T-cell (primary cell): ENCODE measurements around the gene PFN2. TPM values are rescaled to one million over a fixed set of nuclear protein-coding genes. Genes with fewer than 3 reads are reported as not detected.

ENCODE experiments used
- ATAC-seq, 4 experiments: fragments of 200-7000 bp in 3 of 4; fragments of 150-1000 bp in 1 of 4; cut with Tn5 transposase; replicated peaks in 1 of 4; 1 replicate in 3 of 4; 2 replicates in 1 of 4; pipeline ENCODE4 v1.10.0; 2021; ENCODE audit warnings: moderate library complexity in 3 of 4, mild to moderate bottlenecking in 2 of 4, moderate number of reproducible peaks in 1 of 4
- CTCF ChIA-PET, 2 donors: fragments of 300-600 bp; sonication (Branson Sonifier 250); formaldehyde crosslinking; loops; one replicate each; lab custom pipeline; 2022; ENCODE audit warnings: antibody characterized with exemption in 2 of 2; lab: Charles Lee
- POLR2A ChIA-PET, 2 donors: fragments of 300-600 bp; sonication (Branson Sonifier 250); formaldehyde crosslinking; loops; one replicate each; lab custom pipeline; 2022; ENCODE audit warnings: antibody characterized with exemption in 2 of 2; lab: Charles Lee
- DNase-seq, 35 experiments: peaks; one replicate each; pipeline versions ENCODE4 v3.0.0 to v3.0.0-alpha.2; 2013 to 2023
- H3K27ac ChIP-seq: one replicate; pipeline ENCODE4 v1.5.1; 2013; ENCODE audit warnings: low read length
- H3K27me3 ChIP-seq, 2 experiments: replicated peaks in 1 of 2; 1 replicate in 1 of 2; 2 replicates in 1 of 2; pipeline versions ENCODE4 v1.6.1 to v1.7.0; 2013; ENCODE audit warnings: low read length in 1 of 2, mixed read lengths in 1 of 2; ENCODE audit not compliant: control insufficient read depth in 2 of 2, insufficient read depth in 2 of 2; ENCODE audit errors: extremely low read depth in 1 of 2
- H3K36me3 ChIP-seq, 2 donors: 1 replicate in 1 of 2; 2 replicates in 1 of 2; pipeline versions ENCODE4 v1.6.1 to v1.7.0; 2013; ENCODE audit warnings: low read length in 1 of 2; ENCODE audit not compliant: control insufficient read depth in 2 of 2, insufficient read depth in 1 of 2; ENCODE audit errors: extremely low read depth in 1 of 2
- H3K4me1 ChIP-seq, 2 experiments: 1 replicate in 1 of 2; 2 replicates in 1 of 2; pipeline versions ENCODE4 v1.6.1 to v1.7.0; 2013; ENCODE audit warnings: low read length in 2 of 2, mixed read lengths in 1 of 2; ENCODE audit not compliant: insufficient read depth in 2 of 2, control insufficient read depth in 1 of 2; ENCODE audit errors: extremely low read depth in 1 of 2
- H3K4me3 ChIP-seq, 2 donors: 1 replicate in 1 of 2; 2 replicates in 1 of 2; pipeline versions ENCODE4 v1.5.1 to v1.7.0; 2013; ENCODE audit warnings: mild to moderate bottlenecking in 2 of 2, low read length in 1 of 2, moderate library complexity in 1 of 2; ENCODE audit not compliant: control insufficient read depth in 1 of 2; ENCODE audit errors: extremely low read depth in 1 of 2
- H3K9me3 ChIP-seq: 2 replicates; pipeline ENCODE4 v1.7.0; 2013
- H3K27ac Mint-ChIP-seq, 2 donors: one replicate each; pipeline ENCODE4 v1.8.0; 2020 to 2021; ENCODE audit warnings: mild to moderate bottlenecking in 2 of 2, mixed read lengths in 2 of 2
- H3K27me3 Mint-ChIP-seq, 2 donors: one replicate each; pipeline ENCODE4 v1.8.0; 2021 to 2022; ENCODE audit warnings: mixed read lengths in 2 of 2
- H3K36me3 Mint-ChIP-seq: one replicate; pipeline ENCODE4 v1.8.0; 2021; ENCODE audit warnings: mixed read lengths
- H3K4me1 Mint-ChIP-seq, 3 donors: one replicate each; pipeline ENCODE4 v1.8.0; 2020 to 2022; ENCODE audit warnings: mixed read lengths in 3 of 3, mild to moderate bottlenecking in 1 of 3
- H3K4me3 Mint-ChIP-seq, 3 donors: one replicate each; pipeline ENCODE4 v1.8.0; 2020 to 2022; ENCODE audit warnings: mild to moderate bottlenecking in 3 of 3, mixed read lengths in 3 of 3, moderate library complexity in 3 of 3
- H3K9me3 Mint-ChIP-seq, 3 donors: one replicate each; pipeline ENCODE4 v1.8.0; 2020 to 2022; ENCODE audit warnings: mixed read lengths in 3 of 3
- WGBS: methylation state at CpG from one replicate; pipeline ENCODE4 v1.1.5; 2013; ENCODE audit warnings: missing lambda C conversion rate; ENCODE audit not compliant: insufficient coverage; 5-methylcytosine and 5-hydroxymethylcytosine counted together
- total RNA-seq, 35 experiments: library from RNA in 6 of 35; stranded (reverse) in 6 of 35; fragments of 120-200 nt in 1 of 35; gene quantifications; one replicate each; pipeline versions ENCODE4 v1.2.1 to v1.2.4 and lab custom pipeline; 2013 to 2026

The PFN2 gene
- total RNA-seq, 5 donors from 2014 or later (not counting 1 experiment from before 2014, with no cell fraction given) = 7.4 to 12.9 (median 9.4) TPM

GRCh38 chr3:149964291-149964690 lies 6.4 kb downstream of the PFN2 start:
- no peaks in the 10 kb centered on the region for H3K27me3 ChIP-seq
- H3K27ac Mint-ChIP-seq = no peak overlapping the region
- no peaks in the 10 kb centered on the region for H3K4me1 ChIP-seq
- H3K9me3 ChIP-seq = no peaks in the 10 kb centered on the region
- DNase-seq = no peak
- H3K36me3 ChIP-seq = no peaks in the 10 kb centered on the region
- ChIA-PET POLR2A (no interaction called here), CTCF (interaction anchor here (0.6 to 1.3 kb wide), 3 partner anchors 253 to 362 kb away, joined by 3 read pairs; no protein-coding TSS in a partner anchor)
- H3K36me3 Mint-ChIP-seq = peaks cover 4% of the 10 kb centered on the region
- no peak overlapping the region for H3K27ac ChIP-seq
- no peaks in the 10 kb centered on the region for H3K27me3 Mint-ChIP-seq
- peaks cover 7 to 11% (median 7%) of the 10 kb centered on the region in 3 donors for H3K4me1 Mint-ChIP-seq
- ATAC-seq = no peak
- H3K9me3 Mint-ChIP-seq = no peaks in the 10 kb centered on the region
- no peak overlapping the region for H3K4me3 Mint-ChIP-seq
- H3K4me3 ChIP-seq = no peak overlapping the region

- Mint-ChIP-seq H3K9me3 (no peaks in the 10 kb centered on the region), H3K4me3 (no peak overlapping the region), H3K4me1 (peaks cover 2 to 5% (median 2%) of the 10 kb centered on the region in 3 donors), H3K27ac (no peak overlapping the region), H3K27me3 (no peaks in the 10 kb centered on the region), H3K36me3 (peaks cover 4% of the 10 kb centered on the region)
- DNase-seq (no peak), ATAC-seq (no peak)
- ChIA-PET POLR2A (no interaction called here), CTCF (interaction anchor here (0.9 to 1.4 kb wide), 3 partner anchors 13 to 253 kb away, joined by 3 to 4 read pairs (median 3); no protein-coding TSS in a partner anchor)
- H3K4me1 ChIP-seq = no peaks in the 10 kb centered on the region
- no peak overlapping the region for H3K4me3 ChIP-seq
- no peaks in the 10 kb centered on the region for H3K27me3 ChIP-seq
- no peaks in the 10 kb centered on the region for H3K9me3 ChIP-seq
- WGBS = no CpG with 5 or more reads among the region's 2 CpGs
- no peak overlapping the region for H3K27ac ChIP-seq
- no peaks in the 10 kb centered on the region for H3K36me3 ChIP-seq
These were observed 7.2 kb downstream of the PFN2 start for GRCh38 chr3:149963485-149963884.

- Histone ChIP-seq H3K4me3 (no peak overlapping the region), H3K27ac (no peak overlapping the region), H3K9me3 (no peaks in the 10 kb centered on the region), H3K36me3 (no peaks in the 10 kb centered on the region), H3K27me3 (no peaks in the 10 kb centered on the region), H3K4me1 (no peaks in the 10 kb centered on the region)
- ATAC-seq (no peak), DNase-seq (no peak)
- H3K9me3 Mint-ChIP-seq = no peaks in the 10 kb centered on the region
- ChIA-PET CTCF (interaction anchor here in 1 of 2 donors (1.5 to 2.1 kb wide), 2 partner anchors 7 to 10 kb away, joined by 6 to 7 read pairs; no protein-coding TSS in a partner anchor), POLR2A (no interaction called here)
- H3K27ac Mint-ChIP-seq = no peak overlapping the region
- no peak overlapping the region for H3K4me3 Mint-ChIP-seq
- H3K27me3 Mint-ChIP-seq = no peaks in the 10 kb centered on the region
- peaks cover 4% of the 10 kb centered on the region for H3K36me3 Mint-ChIP-seq
- peaks cover 8 to 17% (median 11%) of the 10 kb centered on the region in 3 donors for H3K4me1 Mint-ChIP-seq
These were observed 11.3 kb downstream of the PFN2 start for GRCh38 chr3:149959443-149959842.

- Mint-ChIP-seq H3K27me3 (no peaks in the 10 kb centered on the region), H3K4me1 (peaks cover 18 to 24% (median 21%) of the 10 kb centered on the region in 3 donors), H3K36me3 (peaks cover 4% of the 10 kb centered on the region), H3K9me3 (no peaks in the 10 kb centered on the region), H3K4me3 (no peak overlapping the region), H3K27ac (no peak overlapping the region)
- Histone ChIP-seq H3K4me3 (no peak overlapping the region), H3K27ac (no peak overlapping the region), H3K4me1 (no peaks in the 10 kb centered on the region), H3K27me3 (no peaks in the 10 kb centered on the region), H3K36me3 (no peaks in the 10 kb centered on the region), H3K9me3 (no peaks in the 10 kb centered on the region)
- WGBS = 94% methylated on average over 2 of the region's 3 CpGs
- DNase-seq = no peak
- ChIA-PET CTCF (interaction anchor here in 1 of 2 donors (0.7 to 2.1 kb wide), 5 partner anchors 9 to 226 kb away, joined by 3 to 7 read pairs (median 4); no protein-coding TSS in a partner anchor), POLR2A (no interaction called here)
- ATAC-seq = no peak
These were observed 12.4 kb downstream of the PFN2 start for GRCh38 chr3:149958171-149958796.

GRCh38 chr3:149957361-149958125 lies 13.2 kb downstream of the PFN2 start:
- H3K4me1 Mint-ChIP-seq = peaks cover 22 to 27% (median 24%) of the 10 kb centered on the region in 3 donors
- Histone ChIP-seq H3K27me3 (no peaks in the 10 kb centered on the region), H3K4me3 (no peak overlapping the region), H3K36me3 (no peaks in the 10 kb centered on the region), H3K27ac (no peak overlapping the region), H3K9me3 (no peaks in the 10 kb centered on the region), H3K4me1 (no peaks in the 10 kb centered on the region)
- ChIA-PET CTCF (interaction anchor here (0.7 to 2.1 kb wide), 6 partner anchors 9 to 227 kb away, joined by 3 to 7 read pairs (median 4); no protein-coding TSS in a partner anchor), POLR2A (no interaction called here)
- no peak overlapping the region for H3K4me3 Mint-ChIP-seq
- H3K27ac Mint-ChIP-seq = no peak overlapping the region
- ATAC-seq (no peak), DNase-seq (no peak)
- no peaks in the 10 kb centered on the region for H3K27me3 Mint-ChIP-seq
- H3K9me3 Mint-ChIP-seq = no peaks in the 10 kb centered on the region
- H3K36me3 Mint-ChIP-seq = peaks cover 4% of the 10 kb centered on the region
- no CpG with 5 or more reads among the region's 3 CpGs for WGBS

GRCh38 chr3:149955449-149955848 lies 15.2 kb downstream of the PFN2 start:
- DNase-seq = no peak
- H3K9me3 Mint-ChIP-seq = no peaks in the 10 kb centered on the region
- Histone ChIP-seq H3K9me3 (no peaks in the 10 kb centered on the region), H3K4me1 (no peaks in the 10 kb centered on the region), H3K27me3 (no peaks in the 10 kb centered on the region), H3K36me3 (peaks cover 0 to 5% of the 10 kb centered on the region in 2 donors), H3K4me3 (no peak overlapping the region), H3K27ac (no peak overlapping the region)
- no CpG with 5 or more reads among the region's 2 CpGs for WGBS
- no peak for ATAC-seq
- no peaks in the 10 kb centered on the region for H3K27me3 Mint-ChIP-seq
- H3K4me1 Mint-ChIP-seq = peaks cover 27 to 29% (median 28%) of the 10 kb centered on the region in 3 donors
- no peak overlapping the region for H3K4me3 Mint-ChIP-seq
- H3K36me3 Mint-ChIP-seq = peaks cover 10% of the 10 kb centered on the region
- CTCF ChIA-PET = interaction anchor here (0.5 to 1.3 kb wide), 2 partner anchors 12 to 183 kb away, joined by 4 to 8 read pairs; no protein-coding TSS in a partner anchor
- no peak overlapping the region for H3K27ac Mint-ChIP-seq
- POLR2A ChIA-PET = interaction anchor here in 1 of 2 donors (0.6 kb wide), 1 partner anchor 34 kb away, joined by 3 read pairs; no protein-coding TSS in a partner anchor
